NCI-H345 (cell line): ENCODE results near the gene ZNF597.
"Not testable (repeated sequence)": the region's sequence is repeated elsewhere in the genome, so short reads cannot be mapped to it uniquely, and the experiment has no call there.

Experiments used
- DNase-seq: peaks from one replicate; lab custom pipeline; 2025; lab: John Stamatoyannopoulos, UW

Gene ZNF597

DNA sequence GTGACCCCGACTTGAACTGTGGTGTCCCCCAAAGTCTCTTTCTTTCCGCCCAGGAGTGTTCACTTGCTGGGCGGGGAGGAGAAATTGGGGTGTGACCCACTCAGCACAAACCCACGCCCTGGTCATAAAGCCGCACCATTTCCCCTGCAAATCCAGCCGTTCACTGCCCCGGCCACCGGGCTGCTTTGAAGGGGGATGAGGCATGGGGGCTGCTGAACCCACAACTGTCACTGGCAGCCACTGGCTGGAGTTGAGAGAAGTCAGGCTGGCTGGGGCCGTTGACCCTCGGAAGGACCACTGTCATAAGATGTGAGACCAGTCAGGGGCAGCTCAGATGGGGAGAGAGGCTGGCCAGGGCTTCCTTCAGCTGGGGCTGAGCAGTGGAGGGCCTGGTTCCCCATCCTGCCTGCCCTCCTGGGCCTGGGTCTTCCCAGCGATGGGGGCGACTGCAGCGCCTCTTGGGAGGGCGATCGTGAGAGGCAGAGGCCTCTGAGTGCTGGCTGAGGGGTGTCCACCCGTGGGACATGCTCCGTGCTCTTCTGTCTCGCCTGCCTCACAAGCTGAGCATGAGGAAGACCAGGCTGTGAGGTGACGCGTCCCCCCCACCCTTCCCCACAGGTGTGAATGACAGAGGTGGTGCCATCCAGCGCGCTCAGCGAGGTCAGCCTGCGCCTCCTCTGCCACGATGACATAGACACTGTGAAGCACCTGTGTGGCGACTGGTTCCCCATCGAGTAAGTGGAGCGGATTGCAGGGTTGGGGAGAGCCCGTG lies 32.5 kb upstream of the ZNF597 start:
- no peak for DNase-seq

- DNase-seq, result not testable (repeated sequence)
Measured at GRCh38 chr16:3474870-3475269, 31.6 kb upstream of the ZNF597 start.

- DNase-seq, result no peak
Measured at GRCh38 chr16:3474136-3474779, 31.0 kb upstream of the ZNF597 start.

DNA sequence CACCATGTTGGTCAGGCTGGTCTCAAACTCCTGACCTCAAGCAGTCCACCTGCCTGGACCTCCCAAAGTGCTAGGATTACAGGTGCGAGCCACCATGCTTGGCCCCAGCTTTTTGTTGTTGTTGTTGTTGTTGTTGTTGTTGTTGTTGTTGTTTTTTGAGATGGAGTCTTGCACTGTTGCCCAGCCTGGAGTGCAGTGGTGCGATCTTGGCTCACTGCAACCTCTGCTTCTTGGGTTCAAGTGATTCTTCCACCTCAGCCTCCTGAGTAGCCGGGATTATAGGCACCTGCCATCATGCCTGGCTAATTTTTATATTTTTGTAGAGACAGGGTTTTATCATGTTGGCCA lies 30.3 kb upstream of the ZNF597 start:
- DNase-seq, result not testable (repeated sequence)

- no peak for DNase-seq
Measured at GRCh38 chr16:3472878-3473595, 29.7 kb upstream of the ZNF597 start.

DNA sequence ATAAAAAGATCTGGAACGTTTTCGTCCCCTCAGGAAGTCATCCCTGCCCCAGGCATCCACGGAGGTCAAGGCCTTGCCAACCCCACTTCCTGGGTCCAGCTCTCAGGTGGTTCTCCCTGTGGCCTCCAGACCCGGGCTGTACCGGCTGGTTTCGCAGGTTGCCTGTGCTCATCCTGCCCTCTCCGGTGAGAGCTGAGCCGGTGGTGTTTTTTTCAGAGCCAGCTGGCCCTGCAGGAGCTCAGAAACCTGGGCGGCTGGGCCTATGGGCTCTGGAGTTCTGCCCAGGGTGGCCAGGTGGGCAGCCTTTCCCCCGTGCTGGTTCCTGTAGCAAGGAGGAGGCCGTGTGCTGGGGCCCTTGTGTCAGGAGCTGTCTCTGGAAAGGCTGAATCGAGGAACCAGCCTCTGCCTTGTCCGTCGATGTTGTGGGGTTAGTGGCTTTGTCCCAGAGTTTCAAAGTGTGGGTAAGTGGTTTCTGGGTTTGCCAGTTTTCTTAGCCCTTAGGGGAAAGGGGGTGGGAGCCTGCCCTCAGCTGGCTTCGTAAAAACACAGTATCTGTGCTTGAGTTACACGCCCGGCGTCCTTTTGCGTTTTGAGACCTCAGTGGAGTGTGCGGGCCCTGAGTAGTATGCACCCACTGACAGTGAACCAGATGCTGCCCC lies 28.3 kb upstream of the ZNF597 start:
- no peak for DNase-seq

DNA sequence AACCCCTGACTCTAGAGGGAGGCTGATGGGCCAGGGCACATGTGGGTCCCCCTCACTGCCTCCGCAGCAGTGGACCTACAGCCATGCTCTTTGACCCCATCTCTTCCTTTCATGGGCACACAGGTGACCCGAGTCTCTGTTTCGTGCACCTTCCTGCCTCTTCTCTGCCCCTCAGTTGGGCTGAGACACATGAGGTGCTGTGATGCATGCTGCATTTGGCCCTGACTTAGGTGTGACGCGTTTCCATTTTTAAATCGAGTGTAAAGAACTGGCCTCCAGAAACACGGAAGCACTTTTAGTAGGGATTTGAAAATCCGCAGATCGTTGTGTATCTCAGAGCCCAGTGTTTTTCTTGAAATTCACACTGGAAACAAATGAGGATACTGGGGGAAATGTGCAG lies 27.4 kb upstream of the ZNF597 start:
- no peak for DNase-seq

- DNase-seq, result no peak
Measured at GRCh38 chr16:3469736-3470135, 26.4 kb upstream of the ZNF597 start.

DNA sequence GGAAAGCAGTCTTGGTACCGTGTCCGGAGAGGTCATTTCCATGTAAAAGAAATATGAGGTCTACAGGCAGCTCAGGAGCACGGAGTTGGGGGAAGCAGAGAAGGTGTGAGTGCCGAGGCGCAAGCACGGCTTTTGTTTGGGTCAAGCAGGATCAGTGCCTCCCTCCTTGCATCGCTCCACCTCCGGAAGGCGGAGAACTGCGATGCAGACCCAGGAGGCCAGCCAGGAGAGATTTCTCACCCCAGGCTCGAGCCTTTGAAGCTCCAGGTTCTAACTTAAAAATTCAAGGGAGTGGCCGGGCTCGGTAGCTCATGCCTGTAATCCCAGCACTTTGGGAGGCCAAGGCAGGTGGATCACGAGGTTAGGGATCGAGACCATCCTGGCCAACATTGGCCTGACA lies 25.2 kb upstream of the ZNF597 start:
- no peak for DNase-seq

GRCh38 chr16:3467921-3468320 lies 24.6 kb upstream of the ZNF597 start:
- DNase-seq, result no peak

DNA sequence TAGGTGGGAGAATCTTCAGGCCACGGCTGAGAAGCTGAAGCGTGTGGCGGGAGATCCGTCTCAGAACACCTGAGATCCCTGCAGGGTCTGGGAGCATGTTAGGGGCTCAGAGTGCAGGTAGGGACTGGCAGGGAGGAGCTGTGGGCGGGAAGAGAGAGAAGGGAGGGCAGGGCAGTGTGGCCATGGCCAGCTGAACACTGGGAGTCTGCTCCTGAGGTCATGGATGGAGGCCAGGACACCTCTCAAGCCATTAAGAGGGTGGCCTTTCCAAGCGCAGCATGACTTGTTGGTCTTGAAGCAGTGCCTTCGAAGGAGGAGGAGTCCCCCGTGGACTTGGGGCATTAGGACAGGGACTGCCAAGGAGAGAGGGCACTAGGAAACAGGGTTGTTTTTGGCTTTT lies 23.9 kb upstream of the ZNF597 start:
- DNase-seq, result no peak

DNA sequence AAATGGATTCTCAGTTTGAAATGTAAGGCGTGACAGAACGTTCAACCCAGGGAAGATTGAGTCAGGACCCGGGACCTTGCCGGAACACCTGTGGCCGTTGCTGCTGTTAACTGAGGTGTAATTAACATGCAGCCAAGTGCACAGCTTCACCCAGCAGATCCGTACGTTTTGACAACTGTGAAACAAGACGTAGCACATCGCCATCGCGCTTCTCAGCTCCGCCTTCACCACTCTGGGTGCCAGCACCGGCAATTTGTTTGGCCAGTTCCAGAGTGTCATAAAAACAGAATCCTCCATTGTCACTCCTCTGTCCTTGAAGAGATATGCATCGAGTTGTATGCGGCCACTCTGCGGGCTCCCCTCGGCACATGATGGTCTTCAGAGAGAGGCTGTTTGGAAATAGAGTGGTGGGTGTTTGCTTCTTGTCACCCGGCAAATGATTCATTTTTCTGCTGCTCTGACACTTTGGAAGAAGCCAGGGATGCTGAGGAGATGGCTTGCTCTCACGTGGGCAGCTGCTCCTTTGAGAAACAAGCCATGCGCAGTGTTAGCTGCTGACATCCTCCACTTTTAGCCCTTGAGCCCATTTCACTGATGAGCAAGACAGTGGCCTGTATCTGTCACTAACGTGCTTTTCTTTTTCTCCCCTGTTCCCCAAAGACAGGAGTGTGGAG lies 22.7 kb upstream of the ZNF597 start:
- DNase-seq, result no peak

DNA sequence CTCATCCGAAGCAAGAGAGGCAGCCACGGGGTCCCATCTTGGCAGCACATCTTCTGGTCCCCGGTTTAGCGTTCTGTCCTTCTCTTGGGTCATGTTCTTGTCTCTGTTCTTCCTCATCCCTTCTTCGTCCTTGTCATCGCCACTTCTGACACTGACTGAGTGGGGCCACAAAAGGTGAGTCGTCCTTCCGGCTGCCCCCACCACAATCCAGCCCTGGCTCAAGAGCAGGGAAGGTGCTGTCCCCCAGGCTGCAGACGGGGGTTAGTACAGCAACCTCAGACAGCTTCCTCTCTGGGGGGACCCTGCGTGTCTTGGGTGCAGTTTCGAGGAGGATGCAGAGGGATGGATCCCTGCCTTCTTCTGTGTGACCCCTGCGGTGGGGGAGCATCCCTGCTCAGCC lies 22.0 kb upstream of the ZNF597 start:
- no peak for DNase-seq

DNA sequence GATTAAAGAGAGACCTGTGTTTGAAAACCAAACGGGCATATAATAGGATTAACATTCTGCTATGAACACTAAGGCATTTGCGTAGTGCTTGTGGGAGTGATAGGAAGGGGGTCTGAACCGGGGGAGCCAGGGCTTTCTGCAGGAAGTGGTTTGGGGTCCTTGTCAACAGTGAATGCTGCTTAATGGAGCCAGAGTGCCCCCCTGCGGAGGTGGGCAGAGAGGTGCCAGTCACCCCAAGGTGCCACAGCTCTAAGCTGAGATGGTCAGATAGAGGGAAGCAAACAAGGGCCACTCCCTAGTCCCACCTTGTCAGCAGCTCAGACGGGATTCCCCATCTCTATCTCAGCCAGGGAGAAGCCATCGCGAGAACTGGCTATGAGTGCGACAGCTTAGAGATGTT lies 17.8 kb upstream of the ZNF597 start:
- no peak for DNase-seq

- no peak for DNase-seq
Measured at GRCh38 chr16:3460585-3460984, 17.3 kb upstream of the ZNF597 start.

DNA sequence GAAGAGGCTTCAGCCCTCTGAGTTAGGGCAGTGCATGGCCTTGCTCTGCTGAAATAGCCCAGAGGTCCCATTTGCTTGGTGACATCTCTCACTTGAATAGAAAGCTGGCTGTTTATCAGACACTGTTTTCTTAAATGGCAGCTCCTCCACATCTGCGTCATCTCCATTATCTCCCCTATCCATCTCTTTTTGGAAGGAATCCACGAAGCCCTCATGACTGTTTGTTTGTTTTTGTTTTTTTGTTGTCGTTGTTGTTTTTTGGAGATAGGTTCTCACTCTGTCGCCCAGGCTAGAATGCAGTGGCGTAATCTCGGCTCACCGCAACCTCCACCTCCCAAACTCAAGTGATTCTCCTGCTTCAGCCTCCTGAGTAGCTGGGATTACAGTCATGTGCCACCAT lies 16.8 kb upstream of the ZNF597 start:
- DNase-seq, result no peak

GRCh38 chr16:3459401-3460090 lies 16.2 kb upstream of the ZNF597 start:
- no peak for DNase-seq

DNA sequence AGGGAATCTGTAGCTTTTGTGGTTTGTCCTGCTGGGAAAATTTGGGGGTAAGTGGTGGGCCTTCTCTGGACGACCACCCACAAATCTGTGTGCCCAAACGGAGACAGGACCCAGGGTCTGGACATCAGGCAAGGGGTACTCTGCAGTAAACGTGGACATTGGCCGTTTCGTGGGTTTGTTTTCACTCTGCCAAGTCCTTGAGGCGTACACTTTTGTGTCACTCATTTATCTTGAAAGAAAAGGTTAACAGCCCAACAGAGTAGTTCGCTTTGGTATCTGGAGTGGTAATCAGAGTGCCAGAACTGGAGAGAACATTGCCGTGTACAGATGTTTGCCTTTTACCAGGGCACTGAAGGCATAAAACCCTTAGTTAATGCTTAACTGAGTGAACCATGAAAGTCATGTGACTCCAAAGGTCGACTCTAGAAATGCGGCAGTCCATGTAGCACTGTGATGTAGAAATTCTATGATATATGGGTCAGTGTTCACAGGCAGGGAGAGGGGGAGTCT lies 15.6 kb upstream of the ZNF597 start:
- peak; percentile 2 for DNase-seq

GRCh38 chr16:3458278-3458851 lies 15.1 kb upstream of the ZNF597 start:
- DNase-seq, result no peak

DNA sequence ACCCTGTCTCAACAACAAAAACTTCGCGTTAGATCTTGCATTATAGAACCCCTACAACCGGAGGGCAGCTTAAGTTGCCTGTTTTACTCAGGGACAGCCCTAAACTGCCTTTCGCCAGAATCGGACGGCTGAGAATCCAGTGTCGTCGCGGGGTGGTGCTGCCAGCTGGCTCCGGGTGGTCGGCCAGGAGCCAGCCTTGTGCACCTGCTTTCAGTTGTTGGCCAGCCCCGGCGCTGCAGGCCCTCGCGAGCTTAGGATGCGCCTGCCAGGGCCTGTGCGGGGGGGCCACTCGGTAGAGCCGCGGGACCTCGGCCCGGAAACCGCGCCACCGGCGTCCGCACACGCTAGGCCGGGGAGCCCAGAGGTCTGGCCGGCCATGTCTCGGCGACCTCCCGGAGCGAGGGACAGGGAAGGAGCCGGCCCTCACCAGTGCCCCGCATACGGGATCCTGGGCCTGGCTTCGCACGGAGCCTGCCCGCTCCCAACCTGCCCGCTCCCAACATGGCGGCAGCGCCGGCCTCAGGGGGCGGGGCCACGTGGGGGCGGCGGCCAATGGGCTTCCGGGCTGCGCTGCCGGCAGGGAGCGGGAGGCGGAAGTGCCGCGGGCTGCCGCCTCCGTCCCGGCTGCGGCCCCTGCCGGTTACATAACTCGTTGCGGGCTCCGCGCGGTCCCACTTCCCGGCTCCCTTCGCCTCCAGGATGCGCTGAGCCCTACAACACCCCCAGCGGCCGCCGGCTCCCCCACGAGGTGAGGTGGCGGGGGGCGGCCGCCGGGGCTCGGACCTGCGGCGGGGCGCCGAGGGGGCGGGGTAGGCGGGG lies 14.3 kb upstream of the ZNF597 start:
- peak; percentile 92 for DNase-seq
